Activated naive CD4-positive, alpha-beta T cell treated with anti-CD3 and anti-CD28 coated beads for 36 hours (primary cell): ENCODE results near the gene CPSF7. TPM values are rescaled to one million over a fixed set of nuclear protein-coding genes. Genes with fewer than 3 reads are reported as not detected.
"Not testable (repeated sequence)": the region's sequence is repeated elsewhere in the genome, so short reads cannot be mapped to it uniquely, and the experiment has no call there.

Source experiments
- CTCF ChIA-PET: fragments of 350-600 bp; sonication (Branson Sonifier 250); formaldehyde crosslinking; loops from one replicate; lab custom pipeline; 2021; ENCODE audit warnings: antibody characterized with exemption; lab: Charles Lee
- DNase-seq: peaks from one replicate; pipeline ENCODE4 v3.0.0-alpha.2; 2020
- H3K27ac Mint-ChIP-seq: one replicate; pipeline ENCODE4 v1.8.0; 2021; ENCODE audit warnings: mild to moderate bottlenecking, mixed read lengths
- H3K27me3 Mint-ChIP-seq: one replicate; pipeline ENCODE4 v1.8.0; 2021; ENCODE audit warnings: low read depth, mixed read lengths
- H3K36me3 Mint-ChIP-seq: one replicate; pipeline ENCODE4 v1.8.0; 2021; ENCODE audit warnings: low read depth, mixed read lengths
- H3K4me1 Mint-ChIP-seq: one replicate; pipeline ENCODE4 v1.8.0; 2021; ENCODE audit warnings: low read depth, mixed read lengths
- H3K4me3 Mint-ChIP-seq: one replicate; pipeline ENCODE4 v1.8.0; 2021; ENCODE audit warnings: mild to moderate bottlenecking, moderate library complexity, mixed read lengths
- H3K9me3 Mint-ChIP-seq: one replicate; pipeline ENCODE4 v1.8.0; 2021; ENCODE audit warnings: mixed read lengths
- intact Hi-C: fragments of 100-400 bp; cut with micrococcal nuclease; formaldehyde crosslinking; loops from one replicate; pipeline ENCODE4 v1.15.1; 2023
- total RNA-seq, 2 experiments: library from RNA; stranded (reverse); gene quantifications; one replicate each; pipeline ENCODE4 v1.2.3, GENCODE V29; 2021

Gene CPSF7
- total RNA-seq, 2 experiments from 2014 or later: 106 to 108 TPM

GRCh38 chr11:61406991-61407728, 22.6 kb downstream of the CPSF7 start:
- H3K27ac Mint-ChIP-seq: no peak overlapping the region
- CTCF ChIA-PET: interaction anchor here (0.5 to 1.7 kb wide), 2 partner anchors 28 to 220 kb away, joined by 3 to 7 read pairs; no protein-coding TSS in a partner anchor
- H3K9me3 Mint-ChIP-seq: no peaks in the 10 kb centered on the region
- no peak for DNase-seq
- peaks cover 2% of the 10 kb centered on the region for H3K4me1 Mint-ChIP-seq
- intact Hi-C loops: no loop called here
- no peaks in the 10 kb centered on the region for H3K27me3 Mint-ChIP-seq
- peaks cover 47% of the 10 kb centered on the region for H3K36me3 Mint-ChIP-seq
- no peak overlapping the region for H3K4me3 Mint-ChIP-seq

GRCh38 chr11:61406067-61406466, 23.7 kb downstream of the CPSF7 start:
- peaks cover 40% of the 10 kb centered on the region for H3K36me3 Mint-ChIP-seq
- DNase-seq: no peak
- no peaks in the 10 kb centered on the region for H3K9me3 Mint-ChIP-seq
- H3K4me1 Mint-ChIP-seq: peaks cover 2% of the 10 kb centered on the region
- CTCF ChIA-PET: interaction anchor here (0.5 to 1.7 kb wide), 2 partner anchors 29 to 92 kb away, joined by 5 to 7 read pairs; no protein-coding TSS in a partner anchor
- no peak overlapping the region for H3K27ac Mint-ChIP-seq
- intact Hi-C loops: no loop called here
- no peaks in the 10 kb centered on the region for H3K27me3 Mint-ChIP-seq
- H3K4me3 Mint-ChIP-seq: no peak overlapping the region

GRCh38 chr11:61404641-61405040, 25.1 kb downstream of the CPSF7 start:
- H3K4me3 Mint-ChIP-seq: no peak overlapping the region
- H3K36me3 Mint-ChIP-seq: peaks cover 33% of the 10 kb centered on the region
- no peaks in the 10 kb centered on the region for H3K9me3 Mint-ChIP-seq
- DNase-seq: no peak
- no peaks in the 10 kb centered on the region for H3K27me3 Mint-ChIP-seq
- intact Hi-C loops: no loop called here
- CTCF ChIA-PET: no interaction called here
- H3K4me1 Mint-ChIP-seq: peaks cover 2% of the 10 kb centered on the region
- peak overlapping the region; percentile 38 for H3K27ac Mint-ChIP-seq

GRCh38 chr11:61404103-61404502, 25.7 kb downstream of the CPSF7 start:
- peaks cover 32% of the 10 kb centered on the region for H3K36me3 Mint-ChIP-seq
- CTCF ChIA-PET: no interaction called here
- H3K4me1 Mint-ChIP-seq: peaks cover 2% of the 10 kb centered on the region
- H3K9me3 Mint-ChIP-seq: no peaks in the 10 kb centered on the region
- intact Hi-C loops: no loop called here
- H3K27ac Mint-ChIP-seq: peak overlapping the region; percentile 38
- H3K27me3 Mint-ChIP-seq: no peaks in the 10 kb centered on the region
- DNase-seq: no peak
- no peak overlapping the region for H3K4me3 Mint-ChIP-seq

GRCh38 chr11:61403658-61404057, 26.1 kb downstream of the CPSF7 start:
- H3K27me3 Mint-ChIP-seq: no peaks in the 10 kb centered on the region
- H3K36me3 Mint-ChIP-seq: peaks cover 31% of the 10 kb centered on the region
- no peak overlapping the region for H3K27ac Mint-ChIP-seq
- H3K4me1 Mint-ChIP-seq: peaks cover 2% of the 10 kb centered on the region
- no peak overlapping the region for H3K4me3 Mint-ChIP-seq
- H3K9me3 Mint-ChIP-seq: no peaks in the 10 kb centered on the region
- intact Hi-C loops: no loop called here
- CTCF ChIA-PET: no interaction called here
- no peak for DNase-seq

GRCh38 chr11:61401573-61401972, 28.2 kb downstream of the CPSF7 start:
- H3K27me3 Mint-ChIP-seq: no peaks in the 10 kb centered on the region
- no peak for DNase-seq
- H3K4me3 Mint-ChIP-seq: no peak overlapping the region
- CTCF ChIA-PET: interaction anchor here (1.8 to 2.0 kb wide), 2 partner anchors 9 to 15 kb away, joined by 7 to 10 read pairs; partner anchors contain the start of gene TMEM216
- H3K9me3 Mint-ChIP-seq: no peaks in the 10 kb centered on the region
- H3K36me3 Mint-ChIP-seq: peaks cover 23% of the 10 kb centered on the region
- intact Hi-C loops: no loop called here
- H3K27ac Mint-ChIP-seq: no peak overlapping the region
- H3K4me1 Mint-ChIP-seq: peaks cover 2% of the 10 kb centered on the region

GRCh38 chr11:61401173-61401572, 28.6 kb downstream of the CPSF7 start:
- peaks cover 23% of the 10 kb centered on the region for H3K36me3 Mint-ChIP-seq

GRCh38 chr11:61392981-61393595, 36.7 kb downstream of the CPSF7 start:
- Mint-ChIP-seq H3K4me1 (peaks cover 17% of the 10 kb centered on the region), H3K4me3 (peak overlapping the region; percentile 89), H3K27ac (peak overlapping the region; percentile 81), H3K9me3 (no peaks in the 10 kb centered on the region), H3K27me3 (no peaks in the 10 kb centered on the region), H3K36me3 (peaks cover 9% of the 10 kb centered on the region)
- DNase-seq: peak; percentile 37
- CTCF ChIA-PET: interaction anchor here (0.6 to 7.8 kb wide), 11 partner anchors 8 to 254 kb away, joined by 3 to 92 read pairs (median 4); partner anchors contain the start of genes DDB1, TKFC and TMEM138
- intact Hi-C loops: loop anchor here (1.0 to 2.0 kb wide), 4 partner anchors 30 to 618 kb away; partner anchors contain the start of genes CPSF7 and TMEM138

More at GRCh38 chr11:61401173-61401572, 28.6 kb downstream of the CPSF7 start:
- H3K27me3 Mint-ChIP-seq: no peaks in the 10 kb centered on the region
- CTCF ChIA-PET: interaction anchor here (1.8 to 2.0 kb wide), 2 partner anchors 9 to 15 kb away, joined by 7 to 10 read pairs; partner anchors contain the start of gene TMEM216
- no peak overlapping the region for H3K4me3 Mint-ChIP-seq
- peaks cover 2% of the 10 kb centered on the region for H3K4me1 Mint-ChIP-seq
- no peaks in the 10 kb centered on the region for H3K9me3 Mint-ChIP-seq
- intact Hi-C loops: no loop called here
- no peak for DNase-seq
- H3K27ac Mint-ChIP-seq: no peak overlapping the region

GRCh38 chr11:61390161-61390560, 39.6 kb downstream of the CPSF7 start:
- intact Hi-C loops: no loop called here
- Mint-ChIP-seq H3K36me3 (peaks cover 6% of the 10 kb centered on the region), H3K4me1 (peaks cover 20% of the 10 kb centered on the region), H3K27ac (no peak overlapping the region), H3K4me3 (no peak overlapping the region), H3K27me3 (no peaks in the 10 kb centered on the region), H3K9me3 (no peaks in the 10 kb centered on the region)
- DNase-seq: no peak
- CTCF ChIA-PET: interaction anchor here (0.7 to 7.8 kb wide), 2 partner anchors 16 to 55 kb away, joined by 3 to 92 read pairs; partner anchors contain the start of genes DDB1 and TKFC

- Mint-ChIP-seq H3K36me3 (no peaks in the 10 kb centered on the region), H3K4me3 (no peak overlapping the region), H3K27me3 (no peaks in the 10 kb centered on the region), H3K9me3 (no peaks in the 10 kb centered on the region), H3K4me1 (peaks cover 3% of the 10 kb centered on the region), H3K27ac (no peak overlapping the region)
- CTCF ChIA-PET: interaction anchor here (0.6 to 7.3 kb wide), 31 partner anchors 9 to 553 kb away, joined by 3 to 243 read pairs (median 5); partner anchors contain the start of genes CYB561A3, DDB1, TKFC and TMEM138
- intact Hi-C loops: loop anchor here (1.0 to 10.0 kb wide), 5 partner anchors 48 to 609 kb away; no protein-coding TSS in a partner anchor
- DNase-seq: no peak
Measured at GRCh38 chr11:61384271-61385242, 45.2 kb downstream of the CPSF7 start.

GRCh38 chr11:61383859-61384258, 45.9 kb downstream of the CPSF7 start:
- intact Hi-C loops: loop anchor here (10.0 kb wide), 1 partner anchor 199 kb away; no protein-coding TSS in a partner anchor
- H3K4me1 Mint-ChIP-seq: not testable (repeated sequence)

More at GRCh38 chr11:61383859-61384258, 45.9 kb downstream of the CPSF7 start:
- H3K27me3 Mint-ChIP-seq, H3K27ac Mint-ChIP-seq, DNase-seq, H3K9me3 Mint-ChIP-seq, H3K36me3 Mint-ChIP-seq, H3K4me3 Mint-ChIP-seq: not testable (repeated sequence)
- CTCF ChIA-PET: interaction anchor here (0.6 to 7.3 kb wide), 11 partner anchors 9 to 319 kb away, joined by 3 to 243 read pairs (median 10); partner anchors contain the start of genes CYB561A3, DDB1, TKFC and TMEM138
